GM06990 (cell line): ENCODE measurements around the gene BMP7.

Experiments
- DNase-seq: peaks from one replicate; pipeline ENCODE4 v3.0.0-alpha.2; 2011; ENCODE audit not compliant: insufficient read length; ENCODE audit errors: extremely low read depth
- H3K27me3 ChIP-seq: replicated peaks from 2 replicates; pipeline ENCODE4 v1.6.0; 2011; ENCODE audit warnings: low read length; ENCODE audit not compliant: control insufficient read depth, insufficient read depth
- H3K36me3 ChIP-seq: 2 replicates; pipeline ENCODE4 v1.5.1; 2011; ENCODE audit warnings: low read length; ENCODE audit not compliant: control insufficient read depth, insufficient read depth
- H3K4me3 ChIP-seq: replicated peaks from 2 replicates; pipeline ENCODE4 v1.5.1; 2011; ENCODE audit warnings: low read depth, mild to moderate bottlenecking, control low read depth, low read length
- TF ChIP-seq, protein P1 (sequence below): IDR thresholded peaks from 2 replicates; pipeline ENCODE4 v1.5.1; 2011; ENCODE audit warnings: low read length, control low read depth, mild to moderate bottlenecking, inconsistent platforms; ENCODE audit not compliant: insufficient read depth, poor library complexity, severe bottlenecking

BMP7 gene

DNA sequence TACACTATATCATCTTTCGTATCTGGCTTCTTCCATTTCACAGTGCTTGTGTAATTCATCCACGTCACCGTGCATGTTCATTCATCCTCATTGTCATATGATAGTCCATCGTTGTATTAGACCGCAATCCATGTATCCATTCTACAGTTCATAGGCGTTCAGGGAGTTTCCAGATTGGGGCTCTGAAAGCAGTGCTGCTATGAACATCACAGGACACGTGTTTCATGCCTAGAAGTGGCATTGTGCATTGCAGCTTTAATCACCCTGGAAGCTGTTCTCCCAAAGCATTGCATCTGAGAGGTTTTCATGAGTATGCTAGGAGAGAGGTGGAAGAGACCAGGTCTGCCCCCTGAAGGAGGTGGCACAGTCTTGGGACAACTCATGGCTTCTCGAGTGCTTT is 35.3 kb downstream of the BMP7 start:
- H3K36me3 ChIP-seq, result no peaks in the 10 kb centered on the region
- no peak overlapping the region for H3K4me3 ChIP-seq
- DNase-seq, result no peak
- H3K27me3 ChIP-seq, result no peaks in the 10 kb centered on the region; the same call in 1 of the 2 replicates
- TF ChIP-seq, protein P1, sequence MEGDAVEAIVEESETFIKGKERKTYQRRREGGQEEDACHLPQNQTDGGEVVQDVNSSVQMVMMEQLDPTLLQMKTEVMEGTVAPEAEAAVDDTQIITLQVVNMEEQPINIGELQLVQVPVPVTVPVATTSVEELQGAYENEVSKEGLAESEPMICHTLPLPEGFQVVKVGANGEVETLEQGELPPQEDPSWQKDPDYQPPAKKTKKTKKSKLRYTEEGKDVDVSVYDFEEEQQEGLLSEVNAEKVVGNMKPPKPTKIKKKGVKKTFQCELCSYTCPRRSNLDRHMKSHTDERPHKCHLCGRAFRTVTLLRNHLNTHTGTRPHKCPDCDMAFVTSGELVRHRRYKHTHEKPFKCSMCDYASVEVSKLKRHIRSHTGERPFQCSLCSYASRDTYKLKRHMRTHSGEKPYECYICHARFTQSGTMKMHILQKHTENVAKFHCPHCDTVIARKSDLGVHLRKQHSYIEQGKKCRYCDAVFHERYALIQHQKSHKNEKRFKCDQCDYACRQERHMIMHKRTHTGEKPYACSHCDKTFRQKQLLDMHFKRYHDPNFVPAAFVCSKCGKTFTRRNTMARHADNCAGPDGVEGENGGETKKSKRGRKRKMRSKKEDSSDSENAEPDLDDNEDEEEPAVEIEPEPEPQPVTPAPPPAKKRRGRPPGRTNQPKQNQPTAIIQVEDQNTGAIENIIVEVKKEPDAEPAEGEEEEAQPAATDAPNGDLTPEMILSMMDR, result no peak

- TF ChIP-seq, protein P1, result no peak
- no peaks in the 10 kb centered on the region for H3K36me3 ChIP-seq
- H3K27me3 ChIP-seq, result no peaks in the 10 kb centered on the region; the same call in 1 of the 2 replicates
- DNase-seq, result no peak
- H3K4me3 ChIP-seq, result no peak overlapping the region
Measured at GRCh38 chr20:57230247-57230646, 36.2 kb downstream of the BMP7 start.

GRCh38 chr20:57229490-57229889 is 37.0 kb downstream of the BMP7 start:
- Histone ChIP-seq H3K27me3 (no peaks in the 10 kb centered on the region; the same call in 1 of the 2 replicates), H3K4me3 (no peak overlapping the region), H3K36me3 (no peaks in the 10 kb centered on the region)
- DNase-seq, result no peak
- TF ChIP-seq, protein P1, result no peak

- TF ChIP-seq, protein P1, result no peak
- peaks cover 3% of the 10 kb centered on the region for H3K27me3 ChIP-seq
- H3K36me3 ChIP-seq, result no peaks in the 10 kb centered on the region
- H3K4me3 ChIP-seq, result no peak overlapping the region
- DNase-seq, result no peak
Measured at GRCh38 chr20:57225830-57226229, 40.6 kb downstream of the BMP7 start.

DNA sequence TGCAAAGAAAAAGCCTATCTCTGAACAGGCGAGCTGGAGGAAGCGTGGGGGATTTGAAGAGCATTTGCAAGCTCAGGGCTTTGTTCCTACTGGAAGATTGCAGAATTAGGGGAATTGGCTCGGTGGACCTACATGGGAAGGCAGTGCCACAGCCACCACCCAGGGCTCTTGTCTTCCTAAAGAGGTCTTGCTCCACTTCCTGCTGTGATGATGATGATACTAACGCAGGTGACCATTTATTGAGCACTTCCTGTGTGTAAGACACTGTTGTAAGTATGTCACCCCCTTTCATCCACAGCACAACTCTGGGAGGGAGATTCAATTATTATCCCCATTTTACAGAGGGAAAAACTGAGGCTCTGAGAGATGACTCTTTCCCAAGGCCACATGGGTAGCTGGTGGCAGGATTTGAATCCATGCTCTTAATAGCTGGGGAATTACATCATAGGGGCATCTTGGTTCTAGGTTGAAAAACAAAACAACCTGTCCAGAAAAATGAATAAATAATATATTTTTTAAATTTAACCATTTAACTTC is 41.2 kb downstream of the BMP7 start:
- H3K27me3 ChIP-seq, result peaks cover 3% of the 10 kb centered on the region

More for the DNA sequence above, 41.2 kb downstream of the BMP7 start:
- no peak for DNase-seq
- no peaks in the 10 kb centered on the region for H3K36me3 ChIP-seq
- TF ChIP-seq, protein P1, result no peak
- no peak overlapping the region for H3K4me3 ChIP-seq
